GM15510 (cell line): Measurements from ENCODE around the gene P3H3.

Experiments used
- POLR2A ChIP-seq: IDR thresholded peaks from 3 replicates; pipeline ENCODE4 v1.6.1; 2011; ENCODE audit warnings: borderline replicate concordance; ENCODE audit not compliant: insufficient read length; ENCODE audit errors: extremely low read depth

The P3H3 gene

GRCh38 chr12:6827437-6827911, 733 bp upstream of the P3H3 start:
- TF ChIP-seq POLR2A, result no peak

GRCh38 chr12:6828781-6829535, 751 bp downstream of the P3H3 start:
- TF ChIP-seq POLR2A, result no peak

GRCh38 chr12:6829536-6830220, 1.5 kb downstream of the P3H3 start:
- no peak for TF ChIP-seq POLR2A

GRCh38 chr12:6830286-6830890, 2.2 kb downstream of the P3H3 start:
- TF ChIP-seq POLR2A, result no peak

- TF ChIP-seq POLR2A, result no peak
These were observed 2.8 kb downstream of the P3H3 start for GRCh38 chr12:6830999-6831398.

GRCh38 chr12:6831450-6831995, 3.3 kb downstream of the P3H3 start:
- TF ChIP-seq POLR2A, result no peak

- TF ChIP-seq POLR2A, result no peak
These were observed 3.9 kb downstream of the P3H3 start for GRCh38 chr12:6832125-6832524.

- TF ChIP-seq POLR2A, result no peak
These were observed 5.1 kb downstream of the P3H3 start for GRCh38 chr12:6833189-6833890.

- TF ChIP-seq POLR2A, result no peak
These were observed 6.0 kb downstream of the P3H3 start for GRCh38 chr12:6834254-6834653.

- TF ChIP-seq POLR2A, result no peak
These were observed 6.7 kb downstream of the P3H3 start for GRCh38 chr12:6834873-6835272.

GRCh38 chr12:6836851-6837250, 8.6 kb downstream of the P3H3 start:
- TF ChIP-seq POLR2A, result no peak

- TF ChIP-seq POLR2A, result no peak
These were observed 9.3 kb downstream of the P3H3 start for GRCh38 chr12:6837370-6838060.

- no peak for TF ChIP-seq POLR2A
These were observed 10.6 kb downstream of the P3H3 start for GRCh38 chr12:6838854-6839253.
